ENCODE results near the gene SV2C.
"Not testable (repeated sequence)": the region's sequence is repeated elsewhere in the genome, so short reads cannot be mapped to it uniquely, and the experiment has no call there.

Gene SV2C

GRCh38 chr5:76368941-76369340 is 285.8 kb downstream of the SV2C start:
- no peak overlapping the region for H3K9ac ChIP-seq (ENCODE audit: low read depth in 1 of 2, low read length in 2 of 2)
- H3K4me1 ChIP-seq (ENCODE audit: control insufficient read depth in 2 of 2, insufficient read depth in 2 of 2, low read length in 2 of 2): peaks cover 0 to 3% of the 10 kb centered on the region in 2 donors
- no peak overlapping the region for H3K4me3 ChIP-seq (ENCODE audit: low read length in 2 of 2)
- no peaks in the 10 kb centered on the region for H3K36me3 ChIP-seq (ENCODE audit: control insufficient read depth in 2 of 2, insufficient read depth in 2 of 2, low read length in 2 of 2)
- H3K9me3 ChIP-seq (ENCODE audit: control insufficient read depth in 2 of 2, low read length in 2 of 2): no peaks in the 10 kb centered on the region
- no peak overlapping the region for H3K27ac ChIP-seq (ENCODE audit: low read depth in 2 of 2, low read length in 2 of 2)
- no peaks in the 10 kb centered on the region for H3K27me3 ChIP-seq (ENCODE audit: control insufficient read depth in 2 of 2, insufficient read depth in 2 of 2, low read length in 2 of 2)

GRCh38 chr5:76369668-76370067 is 286.5 kb downstream of the SV2C start:
- not testable (repeated sequence) for H3K9me3 ChIP-seq (ENCODE audit: control insufficient read depth in 2 of 2, low read length in 2 of 2); H3K9ac ChIP-seq (ENCODE audit: low read depth in 1 of 2, low read length in 2 of 2); H3K27me3 ChIP-seq (ENCODE audit: control insufficient read depth in 2 of 2, insufficient read depth in 2 of 2, low read length in 2 of 2); H3K4me3 ChIP-seq (ENCODE audit: low read length in 2 of 2); H3K27ac ChIP-seq (ENCODE audit: low read depth in 2 of 2, low read length in 2 of 2); H3K4me1 ChIP-seq (ENCODE audit: control insufficient read depth in 2 of 2, insufficient read depth in 2 of 2, low read length in 2 of 2); H3K36me3 ChIP-seq (ENCODE audit: control insufficient read depth in 2 of 2, insufficient read depth in 2 of 2, low read length in 2 of 2)

GRCh38 chr5:76371960-76372322 is 288.8 kb downstream of the SV2C start:
- Histone ChIP-seq H3K9me3 (ENCODE audit: control insufficient read depth in 2 of 2, low read length in 2 of 2) (no peaks in the 10 kb centered on the region), H3K9ac (ENCODE audit: low read depth in 1 of 2, low read length in 2 of 2) (no peak overlapping the region), H3K27ac (ENCODE audit: low read depth in 2 of 2, low read length in 2 of 2) (no peak overlapping the region), H3K36me3 (ENCODE audit: control insufficient read depth in 2 of 2, insufficient read depth in 2 of 2, low read length in 2 of 2) (no peaks in the 10 kb centered on the region), H3K4me1 (ENCODE audit: control insufficient read depth in 2 of 2, insufficient read depth in 2 of 2, low read length in 2 of 2) (no peaks in the 10 kb centered on the region), H3K27me3 (ENCODE audit: control insufficient read depth in 2 of 2, insufficient read depth in 2 of 2, low read length in 2 of 2) (no peaks in the 10 kb centered on the region), H3K4me3 (ENCODE audit: low read length in 2 of 2) (no peak overlapping the region)

GRCh38 chr5:76372323-76373054 is 289.3 kb downstream of the SV2C start:
- H3K36me3 ChIP-seq (ENCODE audit: control insufficient read depth in 2 of 2, insufficient read depth in 2 of 2, low read length in 2 of 2): no peaks in the 10 kb centered on the region
- no peak overlapping the region for H3K9ac ChIP-seq (ENCODE audit: low read depth in 1 of 2, low read length in 2 of 2)
- no peak overlapping the region for H3K27ac ChIP-seq (ENCODE audit: low read depth in 2 of 2, low read length in 2 of 2)
- H3K27me3 ChIP-seq (ENCODE audit: control insufficient read depth in 2 of 2, insufficient read depth in 2 of 2, low read length in 2 of 2): no peaks in the 10 kb centered on the region
- no peaks in the 10 kb centered on the region for H3K4me1 ChIP-seq (ENCODE audit: control insufficient read depth in 2 of 2, insufficient read depth in 2 of 2, low read length in 2 of 2)
- H3K4me3 ChIP-seq (ENCODE audit: low read length in 2 of 2): no peak overlapping the region
- no peaks in the 10 kb centered on the region for H3K9me3 ChIP-seq (ENCODE audit: control insufficient read depth in 2 of 2, low read length in 2 of 2)

GRCh38 chr5:76376148-76376865 is 293.1 kb downstream of the SV2C start:
- Histone ChIP-seq H3K36me3 (ENCODE audit: control insufficient read depth in 2 of 2, insufficient read depth in 2 of 2, low read length in 2 of 2) (no peaks in the 10 kb centered on the region), H3K27me3 (ENCODE audit: control insufficient read depth in 2 of 2, insufficient read depth in 2 of 2, low read length in 2 of 2) (no peaks in the 10 kb centered on the region), H3K4me3 (ENCODE audit: low read length in 2 of 2) (no peak overlapping the region), H3K4me1 (ENCODE audit: control insufficient read depth in 2 of 2, insufficient read depth in 2 of 2, low read length in 2 of 2) (peaks cover 13 to 14% of the 10 kb centered on the region in 2 donors), H3K27ac (ENCODE audit: low read depth in 2 of 2, low read length in 2 of 2) (no peak overlapping the region), H3K9me3 (ENCODE audit: control insufficient read depth in 2 of 2, low read length in 2 of 2) (no peaks in the 10 kb centered on the region), H3K9ac (ENCODE audit: low read depth in 1 of 2, low read length in 2 of 2) (no peak overlapping the region)

DNA sequence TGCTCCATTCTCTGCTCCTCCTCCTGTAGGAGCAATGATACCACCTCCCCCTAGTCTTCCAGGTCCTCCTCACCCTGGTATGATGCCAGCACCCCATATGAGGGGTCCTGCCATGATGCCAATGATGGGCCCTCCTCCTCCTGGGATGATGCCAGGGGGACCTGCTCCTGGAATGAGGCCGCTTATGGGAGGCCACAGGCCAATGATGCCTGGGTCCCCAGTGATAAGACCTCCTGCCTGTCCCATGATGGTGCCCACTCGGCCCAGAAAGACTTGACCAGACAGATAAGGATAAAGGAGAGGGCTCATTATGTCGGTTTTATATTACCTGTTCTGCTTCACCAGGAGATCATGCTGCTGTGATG is 293.7 kb downstream of the SV2C start:
- H3K36me3 ChIP-seq (ENCODE audit: control insufficient read depth in 2 of 2, insufficient read depth in 2 of 2, low read length in 2 of 2): no peaks in the 10 kb centered on the region
- no peaks in the 10 kb centered on the region for H3K9me3 ChIP-seq (ENCODE audit: control insufficient read depth in 2 of 2, low read length in 2 of 2)

GRCh38 chr5:76378355-76378754 is 295.2 kb downstream of the SV2C start:
- H3K4me1 ChIP-seq (ENCODE audit: control insufficient read depth in 2 of 2, insufficient read depth in 2 of 2, low read length in 2 of 2): peaks cover 13 to 14% of the 10 kb centered on the region in 2 donors
- no peak overlapping the region for H3K9ac ChIP-seq (ENCODE audit: low read depth in 1 of 2, low read length in 2 of 2)
- no peak overlapping the region for H3K4me3 ChIP-seq (ENCODE audit: low read length in 2 of 2)
- no peak overlapping the region for H3K27ac ChIP-seq (ENCODE audit: low read depth in 2 of 2, low read length in 2 of 2)
- no peaks in the 10 kb centered on the region for H3K27me3 ChIP-seq (ENCODE audit: control insufficient read depth in 2 of 2, insufficient read depth in 2 of 2, low read length in 2 of 2)
- H3K36me3 ChIP-seq (ENCODE audit: control insufficient read depth in 2 of 2, insufficient read depth in 2 of 2, low read length in 2 of 2): no peaks in the 10 kb centered on the region
- no peaks in the 10 kb centered on the region for H3K9me3 ChIP-seq (ENCODE audit: control insufficient read depth in 2 of 2, low read length in 2 of 2)

More for the DNA sequence above, 293.7 kb downstream of the SV2C start:
- Histone ChIP-seq H3K27me3 (ENCODE audit: control insufficient read depth in 2 of 2, insufficient read depth in 2 of 2, low read length in 2 of 2) (no peaks in the 10 kb centered on the region), H3K4me3 (ENCODE audit: low read length in 2 of 2) (no peak overlapping the region), H3K9ac (ENCODE audit: low read depth in 1 of 2, low read length in 2 of 2) (no peak overlapping the region), H3K4me1 (ENCODE audit: control insufficient read depth in 2 of 2, insufficient read depth in 2 of 2, low read length in 2 of 2) (peaks cover 13 to 14% of the 10 kb centered on the region in 2 donors), H3K27ac (ENCODE audit: low read depth in 2 of 2, low read length in 2 of 2) (no peak overlapping the region)

GRCh38 chr5:76379316-76379715 is 296.1 kb downstream of the SV2C start:
- Histone ChIP-seq H3K27ac (ENCODE audit: low read depth in 2 of 2, low read length in 2 of 2) (no peak overlapping the region), H3K4me1 (ENCODE audit: control insufficient read depth in 2 of 2, insufficient read depth in 2 of 2, low read length in 2 of 2) (peaks cover 13 to 14% of the 10 kb centered on the region in 2 donors), H3K27me3 (ENCODE audit: control insufficient read depth in 2 of 2, insufficient read depth in 2 of 2, low read length in 2 of 2) (no peaks in the 10 kb centered on the region)

GRCh38 chr5:76379855-76380254 is 296.7 kb downstream of the SV2C start:
- Histone ChIP-seq H3K9ac (ENCODE audit: low read depth in 1 of 2, low read length in 2 of 2) (no peak overlapping the region), H3K27me3 (ENCODE audit: control insufficient read depth in 2 of 2, insufficient read depth in 2 of 2, low read length in 2 of 2) (no peaks in the 10 kb centered on the region), H3K4me1 (ENCODE audit: control insufficient read depth in 2 of 2, insufficient read depth in 2 of 2, low read length in 2 of 2) (peaks cover 13 to 14% of the 10 kb centered on the region in 2 donors), H3K36me3 (ENCODE audit: control insufficient read depth in 2 of 2, insufficient read depth in 2 of 2, low read length in 2 of 2) (no peaks in the 10 kb centered on the region), H3K9me3 (ENCODE audit: control insufficient read depth in 2 of 2, low read length in 2 of 2) (no peaks in the 10 kb centered on the region), H3K27ac (ENCODE audit: low read depth in 2 of 2, low read length in 2 of 2) (no peak overlapping the region), H3K4me3 (ENCODE audit: low read length in 2 of 2) (no peak overlapping the region)

More at GRCh38 chr5:76379316-76379715, 296.1 kb downstream of the SV2C start:
- Histone ChIP-seq H3K4me3 (ENCODE audit: low read length in 2 of 2) (no peak overlapping the region), H3K9me3 (ENCODE audit: control insufficient read depth in 2 of 2, low read length in 2 of 2) (no peaks in the 10 kb centered on the region), H3K36me3 (ENCODE audit: control insufficient read depth in 2 of 2, insufficient read depth in 2 of 2, low read length in 2 of 2) (no peaks in the 10 kb centered on the region), H3K9ac (ENCODE audit: low read depth in 1 of 2, low read length in 2 of 2) (no peak overlapping the region)

- peak overlapping the region in 1 of 2 donors; percentile 14 for H3K9ac ChIP-seq (ENCODE audit: low read depth in 1 of 2, low read length in 2 of 2)
- H3K4me3 ChIP-seq (ENCODE audit: low read length in 2 of 2): no peak overlapping the region
- no peaks in the 10 kb centered on the region for H3K9me3 ChIP-seq (ENCODE audit: control insufficient read depth in 2 of 2, low read length in 2 of 2)
- peaks cover 13 to 15% of the 10 kb centered on the region in 2 donors for H3K4me1 ChIP-seq (ENCODE audit: control insufficient read depth in 2 of 2, insufficient read depth in 2 of 2, low read length in 2 of 2)
- peak overlapping the region; percentile 18 to 48 for H3K27ac ChIP-seq (ENCODE audit: low read depth in 2 of 2, low read length in 2 of 2)
- no peaks in the 10 kb centered on the region for H3K27me3 ChIP-seq (ENCODE audit: control insufficient read depth in 2 of 2, insufficient read depth in 2 of 2, low read length in 2 of 2)
- H3K36me3 ChIP-seq (ENCODE audit: control insufficient read depth in 2 of 2, insufficient read depth in 2 of 2, low read length in 2 of 2): no peaks in the 10 kb centered on the region
Observed at GRCh38 chr5:76380346-76381066, 297.3 kb downstream of the SV2C start.
